Endothelial cell (in vitro differentiated cells): ENCODE results near the gene ZNF318. TPM values are rescaled to one million over a fixed set of nuclear protein-coding genes. Genes with fewer than 3 reads are reported as not detected.
"Not testable (repeated sequence)": the region's sequence is repeated elsewhere in the genome, so short reads cannot be mapped to it uniquely, and the experiment has no call there.

ENCODE experiments used
- DNase-seq: peaks from one replicate; pipeline ENCODE4 v3.0.0; 2021; ENCODE audit warnings: low spot score
- H3K27ac Mint-ChIP-seq: one replicate; pipeline ENCODE4 v1.8.0; 2021; ENCODE audit warnings: mixed read lengths, inconsistent platforms; ENCODE audit not compliant: unreplicated experiment
- H3K27me3 Mint-ChIP-seq: one replicate; pipeline ENCODE4 v1.8.0; 2021; ENCODE audit warnings: mild to moderate bottlenecking, moderate library complexity, mixed read lengths, inconsistent platforms; ENCODE audit not compliant: unreplicated experiment
- H3K36me3 Mint-ChIP-seq: one replicate; pipeline ENCODE4 v1.8.0; 2021; ENCODE audit warnings: mild to moderate bottlenecking, low read depth, mixed read lengths, inconsistent platforms; ENCODE audit not compliant: unreplicated experiment
- H3K4me1 Mint-ChIP-seq: one replicate; pipeline ENCODE4 v1.8.0; 2021; ENCODE audit warnings: mild to moderate bottlenecking, mixed read lengths, inconsistent platforms; ENCODE audit not compliant: unreplicated experiment
- H3K4me3 Mint-ChIP-seq: one replicate; pipeline ENCODE4 v1.8.0; 2021; ENCODE audit warnings: mild to moderate bottlenecking, mixed read lengths, inconsistent platforms; ENCODE audit not compliant: unreplicated experiment
- H3K9me3 Mint-ChIP-seq: one replicate; pipeline ENCODE4 v1.8.0; 2021; ENCODE audit warnings: mixed read lengths, inconsistent platforms; ENCODE audit not compliant: unreplicated experiment
- CTCF ChIP-seq: fragments of 200-600 bp; sonication (generic); IDR thresholded peaks from one replicate; pipeline ENCODE4 v1.5.0; 2021; ENCODE audit warnings: antibody characterized with exemption; ENCODE audit not compliant: unreplicated experiment
- total RNA-seq: library from RNA; stranded (reverse); fragmentation: NEBNext Ultra II Directional; extraction: Animal tissue kit (Norgen Biotek cat#: 25700); gene quantifications from one replicate; pipeline ENCODE4 v1.2.1, GENCODE V29; 2021; ENCODE audit not compliant: unreplicated experiment

Gene ZNF318
- total RNA-seq, 1 donor from 2014 or later = 26.7 TPM

- no peak for DNase-seq
- H3K36me3 Mint-ChIP-seq = no peaks in the 10 kb centered on the region
- TF ChIP-seq CTCF = no peak
- H3K4me1 Mint-ChIP-seq = no peaks in the 10 kb centered on the region
- peaks cover 3% of the 10 kb centered on the region for H3K27me3 Mint-ChIP-seq
- H3K9me3 Mint-ChIP-seq = no peaks in the 10 kb centered on the region
- no peak overlapping the region for H3K4me3 Mint-ChIP-seq
- no peak overlapping the region for H3K27ac Mint-ChIP-seq
Measured at GRCh38 chr6:43303751-43304331, 65.6 kb downstream of the ZNF318 start.

- not testable (repeated sequence) for DNase-seq, H3K9me3 Mint-ChIP-seq, H3K4me1 Mint-ChIP-seq, H3K4me3 Mint-ChIP-seq, H3K27ac Mint-ChIP-seq, H3K36me3 Mint-ChIP-seq, H3K27me3 Mint-ChIP-seq
Measured at GRCh38 chr6:43303006-43303405, 66.4 kb downstream of the ZNF318 start.

- Mint-ChIP-seq H3K36me3 (no peaks in the 10 kb centered on the region), H3K27ac (no peak overlapping the region), H3K27me3 (peaks cover 6% of the 10 kb centered on the region), H3K4me3 (no peak overlapping the region), H3K4me1 (no peaks in the 10 kb centered on the region), H3K9me3 (no peaks in the 10 kb centered on the region)
- no peak for DNase-seq
- TF ChIP-seq CTCF = no peak
Measured at GRCh38 chr6:43302126-43302525, 67.3 kb downstream of the ZNF318 start.

GRCh38 chr6:43301081-43301870 is 68.2 kb downstream of the ZNF318 start:
- Mint-ChIP-seq H3K27ac (no peak overlapping the region), H3K36me3 (no peaks in the 10 kb centered on the region), H3K27me3 (peaks cover 8% of the 10 kb centered on the region), H3K4me3 (no peak overlapping the region), H3K4me1 (no peaks in the 10 kb centered on the region), H3K9me3 (no peaks in the 10 kb centered on the region)
- TF ChIP-seq CTCF = no peak
- DNase-seq = no peak

- DNase-seq = no peak
- Mint-ChIP-seq H3K27ac (no peak overlapping the region), H3K4me1 (no peaks in the 10 kb centered on the region), H3K4me3 (no peak overlapping the region), H3K36me3 (no peaks in the 10 kb centered on the region), H3K27me3 (peaks cover 8% of the 10 kb centered on the region), H3K9me3 (no peaks in the 10 kb centered on the region)
- no peak for TF ChIP-seq CTCF
Measured at GRCh38 chr6:43299338-43300293, 69.8 kb downstream of the ZNF318 start.
